Stimulated activated CD4-positive, alpha-beta T cell treated with anti-CD3 and anti-CD28 coated beads, Interleukin-15, amount 100 ng/mL, for 1 hour (primary cell): ENCODE measurements around the gene ZNF30.
"Not testable (repeated sequence)": the region's sequence is repeated elsewhere in the genome, so short reads cannot be mapped to it uniquely, and the experiment has no call there.

Experiments used
- DNase-seq, 2 donors: peaks; one replicate each; pipeline ENCODE4 v3.0.0-alpha.2; 2020; ENCODE audit warnings: low read depth in 1 of 2, low spot score in 1 of 2

ZNF30 gene

DNA sequence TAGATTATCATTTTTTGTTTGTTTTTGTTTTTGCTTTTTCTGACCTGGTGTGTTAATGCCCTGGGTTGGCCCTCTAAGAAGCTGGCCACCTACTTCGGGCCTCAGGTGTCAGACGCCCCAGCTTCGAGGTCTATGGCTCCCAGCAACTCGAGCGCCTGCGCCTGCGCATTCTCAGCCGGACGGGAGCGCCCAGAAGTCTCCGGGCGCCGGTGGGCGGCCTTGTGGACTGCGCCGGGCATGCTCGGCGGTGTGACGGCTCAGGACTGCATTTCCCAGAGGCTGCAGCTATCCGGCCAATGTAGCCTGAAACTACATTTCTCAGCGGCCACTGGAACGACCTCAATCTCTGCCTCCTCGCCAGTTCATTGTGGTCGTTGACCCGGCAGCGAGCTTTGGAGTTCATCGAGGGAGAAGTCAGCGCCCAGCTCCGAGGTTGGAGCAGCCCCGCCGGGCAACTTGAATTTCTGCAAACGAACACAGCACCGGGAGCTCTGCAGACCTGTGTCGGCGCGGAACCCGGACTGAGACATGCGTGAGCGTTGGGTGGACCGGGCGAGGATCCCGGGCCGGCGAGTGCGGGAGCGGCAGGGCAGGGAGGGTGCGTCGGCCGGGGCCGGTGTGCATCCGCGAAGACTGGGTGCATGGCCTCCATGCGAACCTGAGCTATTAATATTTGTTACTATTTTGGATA lies at the start of gene ZNF30:
Gene ZNF30 (plus strand): TSS at position 219 of the 691 bp plus-strand sequence. CDS start 3,045 bp downstream, outside the sequence.
- DNase-seq: peak; percentile 61 to 77

DNA sequence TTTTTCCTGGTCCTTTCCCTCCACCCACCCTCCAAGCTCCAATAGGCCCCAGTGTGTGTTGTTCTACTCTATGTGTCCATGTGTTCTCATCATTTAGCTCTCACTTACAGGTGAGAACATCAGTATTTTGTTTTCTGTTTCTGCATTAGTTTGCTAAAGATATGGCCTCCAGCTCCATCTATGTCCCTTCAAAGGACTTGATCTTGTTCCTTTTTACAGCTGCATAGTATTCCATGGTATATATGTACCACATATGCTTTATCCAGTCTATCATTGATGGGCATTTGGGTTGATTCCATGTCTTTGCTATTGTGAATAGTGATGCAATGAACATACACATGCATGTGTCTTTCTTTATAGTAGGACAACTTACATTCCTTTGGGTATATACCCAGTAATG lies 47.1 kb upstream of the ZNF30 start:
- DNase-seq: no peak

DNA sequence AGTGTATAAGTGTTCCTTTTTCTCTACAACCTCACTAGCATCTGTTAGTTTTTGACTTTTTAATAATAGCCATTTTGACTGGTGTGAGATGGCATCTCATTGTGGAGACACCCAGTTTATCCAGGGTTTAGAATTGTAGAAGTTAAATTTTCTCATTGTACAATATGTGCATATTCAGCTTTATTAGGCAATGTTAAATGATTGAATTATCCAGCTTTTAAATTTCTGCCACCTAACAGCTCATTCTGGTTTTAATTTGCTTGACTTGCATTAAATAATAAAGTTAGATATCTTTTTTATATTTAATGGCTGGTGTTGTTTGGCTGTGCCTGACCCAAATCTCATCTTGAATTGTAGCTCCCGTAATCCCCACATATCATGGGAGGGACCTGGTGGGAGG lies 46.7 kb upstream of the ZNF30 start:
- DNase-seq: no peak

DNA sequence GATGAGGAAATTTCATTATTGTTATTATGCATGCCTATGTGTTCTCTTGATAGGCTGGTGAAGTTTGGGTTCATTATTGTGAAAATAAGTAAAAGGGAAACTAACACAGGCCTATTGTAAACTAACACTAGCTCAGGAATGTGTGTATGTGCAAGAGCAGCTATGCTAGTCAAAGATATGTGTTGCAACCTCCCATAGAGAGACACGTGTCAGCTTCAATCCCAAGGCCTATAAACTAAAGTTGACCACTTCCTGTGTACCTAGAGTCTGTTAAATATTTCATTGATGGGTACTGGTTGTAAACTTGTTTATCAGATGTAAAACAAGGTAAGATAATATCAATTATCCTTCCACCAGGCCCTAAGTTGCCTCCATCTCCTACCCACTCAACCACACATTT lies 44.7 kb upstream of the ZNF30 start:
- no peak for DNase-seq

DNA sequence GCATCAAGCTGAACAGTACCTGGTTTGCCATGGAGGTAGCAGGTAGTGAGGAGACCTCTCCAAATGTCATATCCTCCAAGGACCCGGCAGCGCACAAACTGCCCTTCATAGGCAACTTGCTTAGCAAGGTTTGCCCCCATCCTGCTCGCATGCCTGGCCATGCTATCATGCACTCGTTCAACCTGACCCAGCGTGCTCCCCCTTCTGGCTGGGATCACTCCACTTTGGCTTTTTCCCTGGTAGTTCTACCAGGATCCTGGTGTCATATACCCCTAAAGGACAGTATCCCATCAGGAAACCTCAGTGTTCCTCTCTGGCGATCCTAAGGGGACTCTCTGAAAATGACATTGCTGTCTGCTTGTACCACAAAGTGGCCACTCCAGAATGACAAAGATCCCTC lies 38.6 kb upstream of the ZNF30 start:
- DNase-seq: no peak

DNA sequence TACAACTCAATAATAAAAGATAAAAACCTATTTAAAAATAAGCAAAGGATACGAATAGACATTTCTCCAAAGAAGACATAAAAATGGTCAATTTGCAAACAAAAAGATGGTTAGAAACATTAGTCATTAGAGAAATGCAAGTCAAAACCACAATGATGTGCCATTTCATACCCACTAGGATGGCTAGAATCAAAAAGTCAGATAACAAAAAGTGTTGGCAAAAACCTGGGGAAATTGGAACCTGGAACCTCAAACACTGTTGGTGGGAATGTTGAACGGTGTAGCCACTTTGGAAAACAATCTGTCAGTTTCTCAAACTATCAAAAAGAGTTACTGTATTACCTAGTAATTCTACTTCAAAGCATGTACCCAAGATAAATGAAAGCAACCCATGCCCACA lies 26.5 kb upstream of the ZNF30 start:
- DNase-seq: no peak

DNA sequence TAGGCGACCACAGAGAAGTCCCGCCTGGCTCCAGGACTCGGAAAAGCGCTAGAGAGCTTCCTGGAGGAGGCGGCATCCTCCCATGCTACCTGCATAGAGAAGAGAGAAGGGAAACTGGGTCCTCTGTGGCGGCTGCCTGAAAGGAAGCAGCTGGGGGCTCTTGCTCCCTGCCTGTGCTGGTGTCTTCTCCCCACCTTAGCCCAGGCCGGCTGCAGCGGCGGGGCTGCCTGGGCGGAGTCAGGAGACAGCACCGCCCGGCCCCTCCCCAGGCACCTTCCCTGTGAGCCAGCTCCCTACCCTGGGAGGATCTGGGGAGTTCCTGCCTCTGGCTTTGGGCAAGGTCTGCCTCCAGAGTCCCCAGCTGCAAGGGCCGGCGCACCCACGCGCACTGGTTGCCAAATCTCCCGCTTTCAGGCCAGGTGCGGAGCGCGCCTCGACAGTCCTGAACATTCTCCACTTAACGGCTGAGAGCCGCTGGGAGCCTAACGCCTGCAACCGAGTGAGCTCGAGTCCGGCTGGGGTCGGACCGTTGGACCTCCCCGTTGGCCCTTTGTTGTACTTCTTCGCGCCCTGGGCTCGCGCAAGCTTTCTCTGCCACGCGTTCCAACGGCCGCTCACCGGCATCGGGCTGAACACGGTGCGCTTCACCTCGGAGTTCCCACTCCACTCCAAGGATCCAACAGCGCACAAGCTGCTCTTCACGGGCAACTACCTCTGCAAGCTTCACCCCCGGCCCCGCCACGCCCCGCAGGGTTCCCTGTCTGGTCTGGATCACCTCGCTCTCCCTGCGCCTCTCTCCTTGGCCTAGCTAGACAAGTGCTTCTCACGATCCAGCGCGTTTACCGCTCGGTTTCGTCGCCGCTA lies 21.8 kb upstream of the ZNF30 start:
- no peak for DNase-seq

DNA sequence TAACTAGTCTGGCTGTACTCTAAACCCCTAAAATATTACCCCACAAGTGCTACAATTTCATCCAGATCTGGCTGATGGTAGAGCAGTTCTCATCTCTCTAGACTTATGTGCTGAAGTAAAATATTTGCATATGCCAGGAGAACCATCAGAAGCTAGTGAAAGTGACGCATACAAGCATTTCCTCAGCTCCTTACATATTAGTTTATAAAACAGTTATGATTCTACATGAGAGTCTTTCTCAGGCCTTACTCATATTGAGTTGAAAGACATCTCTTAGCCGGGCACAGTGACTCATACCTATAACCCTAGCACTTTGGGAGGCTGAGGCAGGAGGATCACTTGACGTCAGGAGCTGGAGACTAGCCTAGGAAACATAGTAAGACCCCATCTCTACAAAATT lies 15.9 kb upstream of the ZNF30 start:
- DNase-seq: no peak

DNA sequence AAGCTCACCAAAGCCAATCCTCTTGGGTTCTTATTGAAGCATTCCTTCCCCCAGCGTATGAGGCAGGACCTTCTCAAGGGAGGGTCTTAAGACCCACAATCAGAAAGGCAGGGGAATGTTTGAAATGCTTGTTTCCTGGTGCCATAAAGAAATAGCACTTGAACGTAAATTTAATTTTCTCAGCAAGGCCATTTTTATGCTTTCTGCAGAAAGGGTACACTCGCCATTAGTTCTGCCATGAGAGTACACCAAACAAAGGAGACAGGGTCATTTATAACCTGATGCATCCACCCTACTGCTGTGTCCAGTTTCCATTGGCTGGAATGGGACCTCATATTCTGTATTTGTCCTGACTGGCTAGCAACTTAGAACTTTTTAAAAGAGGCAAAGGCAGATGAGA lies 9.6 kb upstream of the ZNF30 start:
- DNase-seq: not testable (repeated sequence)

DNA sequence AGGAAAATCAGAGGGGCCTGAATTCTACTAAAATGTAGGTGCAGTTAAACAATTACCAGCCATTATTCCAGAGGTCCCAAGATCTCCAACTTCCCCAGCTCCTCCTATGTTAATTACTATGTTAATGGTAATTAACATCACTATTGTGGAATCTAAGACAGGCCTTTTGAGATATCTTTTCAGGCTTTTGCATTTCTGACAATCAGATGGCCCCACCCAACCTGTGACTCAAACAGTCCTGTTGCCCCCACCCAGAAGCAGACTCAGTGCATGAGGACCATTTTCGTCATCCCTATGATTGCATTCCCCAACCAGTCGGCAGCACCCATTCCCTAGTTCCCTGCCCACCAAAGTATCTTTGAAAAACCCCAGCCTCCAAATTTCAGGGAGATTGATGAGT lies 8.5 kb upstream of the ZNF30 start:
- no peak for DNase-seq

DNA sequence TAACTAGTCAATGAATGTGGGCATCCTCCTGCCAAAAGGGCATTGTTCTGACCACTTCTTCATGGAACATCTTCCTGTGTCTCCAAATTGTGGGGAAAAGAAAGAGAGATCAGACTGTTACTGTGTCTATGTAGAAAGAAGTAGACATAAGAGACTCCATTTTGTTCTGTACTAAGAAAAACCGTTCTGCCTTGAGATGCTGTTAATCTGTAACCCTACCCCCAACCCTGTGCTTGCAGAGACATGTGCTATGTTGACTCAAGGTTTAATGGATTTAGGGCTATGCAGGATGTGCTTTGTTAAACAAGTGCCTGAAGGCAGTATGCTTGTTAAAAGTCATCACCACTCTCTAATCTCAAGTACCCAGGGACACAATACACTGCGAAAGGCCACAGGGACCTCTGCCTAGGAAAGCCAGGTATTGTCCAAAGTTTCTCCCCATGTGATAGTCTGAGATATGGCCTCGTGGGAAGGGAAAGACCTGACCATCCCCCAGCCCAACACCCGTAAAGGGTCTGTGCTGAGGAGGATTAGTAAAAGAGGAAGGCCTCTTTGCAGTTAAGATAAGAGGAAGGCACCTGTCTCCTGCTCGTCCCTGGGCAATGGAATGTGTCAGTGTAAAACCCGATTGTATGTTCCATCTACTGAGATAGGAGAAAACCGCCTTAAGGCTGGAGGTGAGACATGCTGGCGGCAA lies 6.5 kb upstream of the ZNF30 start:
- DNase-seq: not testable (repeated sequence)

DNA sequence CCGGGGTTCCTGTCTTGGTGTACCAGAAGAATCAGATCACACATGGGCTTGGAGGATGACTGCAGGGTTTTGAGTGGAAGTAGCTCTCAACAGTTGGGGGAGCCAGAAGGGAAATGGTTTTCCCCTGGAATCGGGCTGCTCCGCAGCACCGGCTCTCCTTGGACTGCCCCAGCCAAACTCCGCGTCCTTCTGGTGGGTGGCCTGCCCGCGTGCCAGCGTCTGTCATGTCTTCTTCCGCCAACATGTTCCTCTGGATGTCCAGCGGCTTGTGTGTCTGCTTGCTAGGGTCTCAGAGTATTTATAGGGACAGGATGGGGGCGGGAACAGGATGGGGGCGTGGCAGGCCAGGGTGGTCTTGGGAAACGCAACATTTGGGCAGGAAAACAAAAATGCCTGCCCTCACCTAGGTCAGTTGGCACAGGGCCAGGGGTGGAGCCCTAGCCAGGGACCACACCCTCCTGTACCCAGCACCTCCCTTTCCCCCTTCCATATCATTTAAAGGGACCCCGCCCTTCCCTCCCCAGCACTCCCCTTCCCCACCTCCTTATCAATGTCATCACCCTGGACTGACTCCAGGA lies 1.3 kb upstream of the ZNF30 start:
- no peak for DNase-seq

DNA sequence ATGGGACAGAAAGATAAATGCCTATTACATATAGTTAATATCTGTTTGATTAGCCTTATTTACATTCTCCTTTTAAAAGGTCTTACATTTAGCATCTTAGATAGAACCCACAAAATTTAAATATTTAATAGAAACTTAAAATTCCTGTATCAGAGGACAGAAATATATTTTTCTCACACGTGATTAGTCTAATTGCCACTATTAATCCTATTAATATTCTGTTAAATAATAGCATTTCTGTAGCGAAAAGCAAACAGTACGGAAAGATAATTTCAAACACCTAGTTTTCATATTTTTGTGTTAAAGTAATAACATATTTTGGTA lies 380 bp upstream of the ZNF30 start:
- DNase-seq: no peak

DNA sequence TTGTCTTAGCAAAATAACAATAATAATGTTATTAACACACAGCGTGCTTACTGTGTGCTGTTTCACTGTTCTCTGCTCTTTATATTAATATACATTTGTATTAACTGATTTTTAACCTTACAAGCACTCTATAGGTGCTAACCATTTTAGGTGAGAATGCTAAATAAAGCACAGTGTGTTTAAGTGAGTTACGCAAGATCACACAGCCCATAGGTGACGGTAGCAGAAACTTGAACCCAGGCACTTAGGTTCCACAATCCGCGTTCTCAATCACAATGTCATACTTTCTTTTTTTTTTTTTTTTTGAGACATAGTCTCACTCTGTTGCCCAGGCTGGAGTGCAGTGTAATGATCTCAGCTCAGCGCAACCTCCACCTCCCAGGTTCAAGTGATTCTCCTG lies 5.8 kb downstream of the ZNF30 start:
- DNase-seq: no peak

DNA sequence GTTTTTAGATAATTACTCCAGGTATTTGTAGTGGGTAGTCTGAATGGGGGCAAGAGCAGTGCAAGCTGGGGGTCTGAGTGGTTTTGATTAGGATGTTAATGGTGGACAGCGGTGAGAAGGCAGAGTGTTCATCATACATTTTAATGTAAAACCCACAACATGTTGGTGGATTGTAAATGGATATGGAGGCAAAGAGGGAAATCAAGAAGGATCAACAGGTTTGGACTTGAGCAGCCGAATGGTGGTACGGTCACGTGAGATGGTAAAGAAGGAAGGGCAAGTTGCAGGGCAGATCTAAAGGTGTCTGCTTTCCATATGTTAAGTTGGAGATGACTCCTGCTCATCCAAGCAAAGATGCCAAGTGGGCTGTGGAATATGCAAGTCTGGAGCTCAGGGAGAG lies 9.5 kb downstream of the ZNF30 start:
- DNase-seq: no peak

DNA sequence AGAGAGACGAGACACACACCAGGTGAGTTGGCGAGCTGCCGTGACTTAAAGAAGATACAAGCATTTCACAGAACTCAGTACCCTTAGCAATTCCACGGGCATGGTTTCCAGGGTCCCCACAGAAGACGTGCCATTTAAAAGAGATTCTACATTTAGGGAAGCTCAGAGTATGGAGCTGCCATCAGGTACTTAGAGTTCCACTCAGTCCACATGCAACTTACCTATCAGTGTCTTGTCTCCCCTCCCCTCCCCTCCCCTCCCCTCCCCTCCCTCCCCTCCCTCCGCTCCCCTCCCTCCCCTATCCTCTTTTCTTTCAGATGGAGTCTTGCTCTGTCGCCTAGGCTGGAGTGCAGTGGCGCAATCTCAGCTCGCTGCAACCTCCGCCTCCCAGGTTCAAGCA lies 12.2 kb downstream of the ZNF30 start:
- DNase-seq: no peak

DNA sequence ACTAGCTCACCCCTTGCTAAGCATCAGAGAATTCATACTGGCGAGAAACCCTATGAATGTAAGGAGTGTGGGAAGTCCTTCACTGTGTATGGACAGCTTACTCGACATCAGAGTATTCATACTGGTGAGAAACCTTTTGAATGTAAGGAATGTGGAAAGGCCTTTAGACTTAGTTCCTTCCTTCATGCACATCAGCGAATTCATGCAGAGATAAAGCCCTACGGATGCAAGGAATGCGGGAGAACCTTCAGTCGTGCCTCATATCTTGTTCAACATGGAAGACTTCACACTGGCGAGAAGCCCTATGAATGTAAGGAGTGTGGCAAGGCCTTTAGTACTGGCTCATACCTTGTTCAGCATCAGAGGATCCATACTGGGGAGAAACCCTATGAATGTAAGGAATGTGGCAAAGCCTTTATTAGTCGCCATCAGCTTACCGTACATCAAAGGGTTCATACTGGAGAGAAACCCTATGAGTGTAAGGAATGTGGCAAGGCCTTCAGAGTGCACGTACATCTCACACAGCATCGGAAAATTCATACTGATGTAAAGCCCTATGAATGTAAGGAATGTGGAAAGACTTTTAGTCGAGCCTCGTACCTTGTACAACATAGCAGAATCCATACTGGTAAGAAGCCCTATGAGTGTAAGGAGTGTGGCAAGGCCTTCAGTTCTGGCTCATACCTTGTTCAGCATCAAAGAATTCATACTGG lies 17.3 kb downstream of the ZNF30 start:
- DNase-seq: no peak

DNA sequence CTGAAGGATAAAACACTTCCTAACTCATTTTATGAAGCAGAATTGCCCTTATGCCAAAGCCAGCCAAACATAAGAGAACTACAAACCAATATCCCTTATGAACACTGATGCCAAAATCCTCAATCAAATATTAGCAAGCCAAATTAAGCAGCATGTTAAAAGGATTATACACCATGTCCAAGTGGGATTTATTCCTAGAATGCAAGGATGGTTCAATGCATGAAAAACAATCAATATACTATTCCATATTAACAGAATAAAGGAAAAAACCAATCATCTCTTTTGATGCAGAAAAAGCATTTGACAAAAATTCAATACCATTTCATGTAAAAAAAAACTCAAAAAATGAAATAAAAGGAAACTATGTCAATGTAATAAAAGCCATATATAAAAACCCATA lies 26.4 kb downstream of the ZNF30 start:
- DNase-seq: no peak

DNA sequence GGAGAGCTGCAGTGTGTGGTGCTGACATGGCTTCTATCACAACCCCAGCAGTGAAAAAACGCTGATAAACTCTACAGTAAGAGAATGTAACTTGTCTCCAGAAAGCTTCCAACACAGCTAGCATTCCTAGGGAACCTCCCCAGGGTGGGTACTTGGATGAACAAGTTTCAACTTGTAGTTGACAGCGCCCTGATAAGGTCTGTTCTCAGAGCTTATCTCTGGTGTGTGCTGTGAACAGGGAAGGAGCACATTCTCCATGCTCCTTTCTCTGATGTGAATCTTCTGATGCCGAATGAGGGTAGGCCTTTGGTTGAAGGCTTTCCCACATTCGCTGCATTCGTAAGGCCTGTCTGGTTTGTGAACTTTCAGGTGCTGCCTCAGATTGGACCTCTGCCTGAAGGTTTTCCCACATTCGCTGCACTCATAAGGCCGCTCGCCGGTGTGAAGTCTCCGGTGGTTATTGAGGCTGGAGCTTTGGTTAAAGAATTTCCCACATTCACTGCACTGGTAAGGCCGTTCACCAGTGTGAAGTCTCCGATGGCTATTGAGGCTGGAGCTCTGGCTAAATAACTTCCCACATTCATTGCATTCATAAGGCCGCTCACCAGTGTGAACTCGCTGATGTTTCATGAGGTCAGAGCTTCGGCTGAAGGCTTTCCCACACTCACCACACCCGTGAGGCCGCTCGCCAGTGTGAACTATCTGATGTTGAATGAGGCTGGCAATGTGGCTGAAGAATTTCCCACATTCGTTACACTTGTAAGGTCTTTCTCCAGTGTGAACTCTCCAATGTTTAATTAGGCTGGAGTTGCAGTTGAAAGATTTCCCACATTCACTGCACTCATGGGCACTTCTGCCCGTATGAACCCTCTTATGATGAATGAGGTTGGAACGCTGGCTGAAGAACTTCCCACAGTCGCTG lies 31.4 kb downstream of the ZNF30 start:
- no peak for DNase-seq

DNA sequence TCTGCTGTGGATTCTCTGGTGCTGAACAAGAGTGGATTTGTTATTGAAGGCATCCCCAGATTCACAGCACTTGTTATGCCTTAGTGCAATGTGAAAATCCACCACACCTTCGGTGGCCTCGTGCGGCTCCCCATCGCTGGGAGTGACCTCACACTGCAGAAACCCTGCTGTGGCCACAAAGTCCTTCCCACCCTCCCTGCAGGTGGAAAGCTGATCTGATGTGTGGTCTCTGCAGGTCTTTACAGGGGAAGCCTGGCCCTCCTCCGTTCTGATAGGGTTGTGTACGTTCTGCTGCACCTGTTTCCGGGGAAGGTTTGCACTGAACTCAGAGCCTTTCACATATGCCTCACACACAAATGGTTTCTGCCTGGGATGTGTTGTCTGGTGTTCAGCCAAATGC lies 32.3 kb downstream of the ZNF30 start:
- no peak for DNase-seq
